NCI-H146 treated with DMSO at 0.1 percent for 48 hours (cell line): ENCODE results near the gene VSTM2L.

ENCODE experiments used
- DNase-seq: peaks from one replicate; lab custom pipeline; 2025; ENCODE audit not compliant: unreplicated experiment; lab: John Stamatoyannopoulos, UW

The VSTM2L gene

GRCh38 chr20:37986044-37986858 lies 83.3 kb downstream of the VSTM2L start:
- no peak for DNase-seq

- no peak for DNase-seq
These were observed 84.1 kb downstream of the VSTM2L start for GRCh38 chr20:37986873-37987601.

GRCh38 chr20:37987602-37988290 lies 84.8 kb downstream of the VSTM2L start:
- DNase-seq, result no peak

- DNase-seq, result no peak
These were observed 85.5 kb downstream of the VSTM2L start for GRCh38 chr20:37988306-37988954.

GRCh38 chr20:37989601-37990295 lies 86.8 kb downstream of the VSTM2L start:
- DNase-seq, result no peak

GRCh38 chr20:37990571-37991151 lies 87.7 kb downstream of the VSTM2L start:
- DNase-seq, result no peak

GRCh38 chr20:37991157-37991866 lies 88.4 kb downstream of the VSTM2L start:
- DNase-seq, result no peak

- DNase-seq, result no peak
These were observed 89.0 kb downstream of the VSTM2L start for GRCh38 chr20:37991908-37992307.

GRCh38 chr20:37992802-37993409 lies 90.0 kb downstream of the VSTM2L start:
- DNase-seq, result peak; percentile 26

- DNase-seq, result no peak
These were observed 91.6 kb downstream of the VSTM2L start for GRCh38 chr20:37994512-37994911.
